Kidney (tissue), 14 donors: ENCODE results near the gene DHX16. TPM values are rescaled to one million over a fixed set of nuclear protein-coding genes. Genes with fewer than 3 reads are reported as not detected.
A peak's percentile ranks its signal among the peaks of the same experiment; 100 is the strongest.

ENCODE experiments used
- DNase-seq, 5 donors: peaks; one replicate each; pipeline ENCODE4 v3.0.0-alpha.2; 2013 to 2020
- FAIRE-seq: peaks from 2 replicates; lab custom pipeline; 2012; peaks lifted over from hg19 to GRCh38; lab: Jason Lieb, UNC
- H3K27ac ChIP-seq, 2 donors: one replicate each; pipeline ENCODE4 v1.7.0; 2013; ENCODE audit warnings: low read depth in 2 of 2, low read length in 2 of 2, inconsistent platforms in 1 of 2
- H3K27me3 ChIP-seq: one replicate; pipeline ENCODE4 v1.7.1; 2013; ENCODE audit warnings: low read length, inconsistent platforms; ENCODE audit not compliant: control insufficient read depth, insufficient read depth
- H3K36me3 ChIP-seq, 3 donors: one replicate each; pipeline versions ENCODE4 v1.7.0 to v1.7.1; 2013; ENCODE audit warnings: low read length in 3 of 3, control low read depth in 1 of 3, inconsistent platforms in 1 of 3; ENCODE audit not compliant: insufficient read depth in 3 of 3, control insufficient read depth in 2 of 3
- H3K4me1 ChIP-seq, 3 donors: one replicate each; pipeline versions ENCODE4 v1.7.0 to v1.7.1; 2013; ENCODE audit warnings: low read length in 3 of 3, inconsistent platforms in 1 of 3, low read depth in 1 of 3; ENCODE audit not compliant: control insufficient read depth in 2 of 3, insufficient read depth in 2 of 3
- H3K4me3 ChIP-seq, 3 donors: one replicate each; pipeline versions ENCODE4 v1.7.0 to v1.8.1; 2013; ENCODE audit warnings: low read length in 3 of 3, control low read depth in 1 of 3, inconsistent platforms in 1 of 3
- H3K9ac ChIP-seq, 3 donors: one replicate each; pipeline versions ENCODE4 v1.7.0 to v1.7.1; 2013; ENCODE audit warnings: low read length in 3 of 3, control low read depth in 1 of 3, inconsistent platforms in 1 of 3
- H3K9me3 ChIP-seq, 3 donors: one replicate each; pipeline versions ENCODE4 v1.7.0 to v1.7.1; 2013; ENCODE audit warnings: low read length in 3 of 3, control low read depth in 1 of 3, inconsistent platforms in 1 of 3; ENCODE audit not compliant: control insufficient read depth in 2 of 3, insufficient read depth in 1 of 3
- CTCF ChIP-seq: IDR thresholded peaks from 3 replicates; pipeline ENCODE4 v1.5.1; 2012; ENCODE audit warnings: mild to moderate bottlenecking, moderate library complexity, borderline replicate concordance; ENCODE audit not compliant: insufficient read depth; ENCODE audit errors: extremely low read depth
- intact Hi-C: fragments of 100-400 bp; cut with DNase I; formaldehyde crosslinking; loops from one replicate; pipeline ENCODE4 v1.11.1; 2022
- polyA plus RNA-seq: library from polyadenylated mRNA; stranded (reverse); fragments of 350-450 nt; fragmentation: Illumina TruSeq; extraction: RNeasy Lipid Tissue Mini Kit (QIAGEN cat#74804); gene quantifications from one replicate; pipeline ENCODE4 v1.2.3, GENCODE V29; 2014; ENCODE audit warnings: low read depth, low replicate concordance; ENCODE audit not compliant: insufficient read depth
- total RNA-seq: library from RNA; stranded (reverse); fragmentation: NEBNext Ultra II Directional; extraction: Animal tissue kit (Norgen Biotek cat#: 25700); gene quantifications from one replicate; pipeline ENCODE4 v1.2.1, GENCODE V29; 2021
- donor health status: control.
- donor health status: control.
- donor health status: control.
- donor health status: control.
- donor health status: control.
- donor health status: DM: yes; HTN: yes; CAD: no.
- donor health status: Normal renal cell carcinoma (clear cell type).

Gene DHX16
- total and polyA plus RNA-seq, 2 donors from 2014 or later = 26.7 to 30.5 TPM

DNA sequence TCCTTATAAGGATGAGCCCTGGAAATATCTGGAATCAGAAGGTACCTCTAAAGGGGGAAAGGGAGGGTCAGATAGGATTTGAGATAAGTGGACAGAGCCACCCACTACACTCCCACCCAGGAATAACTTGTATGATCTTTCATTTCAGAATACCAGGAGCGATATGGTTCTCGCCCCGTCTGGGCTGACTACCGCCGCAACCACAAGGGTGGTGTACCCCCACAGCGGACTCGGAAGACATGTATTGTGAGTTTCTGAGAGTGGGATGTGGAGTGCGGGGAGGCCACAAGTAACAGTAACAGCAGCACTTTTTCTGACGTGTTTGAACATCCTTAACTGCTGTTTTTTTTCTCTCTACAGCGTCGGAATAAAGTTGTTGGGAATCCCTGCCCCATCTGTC lies 53.2 kb downstream of the DHX16 start:
- H3K27me3 ChIP-seq = no peaks in the 10 kb centered on the region
- intact Hi-C loops = no loop called here
- no peak overlapping the region for H3K9ac ChIP-seq
- DNase-seq (no peak), FAIRE-seq (no peak)
- peaks cover 9 to 26% (median 19%) of the 10 kb centered on the region in 3 donors for H3K36me3 ChIP-seq
- H3K9me3 ChIP-seq = no peaks in the 10 kb centered on the region
- no peak overlapping the region for H3K27ac ChIP-seq
- no peak for TF ChIP-seq CTCF
- H3K4me3 ChIP-seq = no peak overlapping the region
- peaks cover 0 to 13% (median 9%) of the 10 kb centered on the region in 3 donors for H3K4me1 ChIP-seq

DNA sequence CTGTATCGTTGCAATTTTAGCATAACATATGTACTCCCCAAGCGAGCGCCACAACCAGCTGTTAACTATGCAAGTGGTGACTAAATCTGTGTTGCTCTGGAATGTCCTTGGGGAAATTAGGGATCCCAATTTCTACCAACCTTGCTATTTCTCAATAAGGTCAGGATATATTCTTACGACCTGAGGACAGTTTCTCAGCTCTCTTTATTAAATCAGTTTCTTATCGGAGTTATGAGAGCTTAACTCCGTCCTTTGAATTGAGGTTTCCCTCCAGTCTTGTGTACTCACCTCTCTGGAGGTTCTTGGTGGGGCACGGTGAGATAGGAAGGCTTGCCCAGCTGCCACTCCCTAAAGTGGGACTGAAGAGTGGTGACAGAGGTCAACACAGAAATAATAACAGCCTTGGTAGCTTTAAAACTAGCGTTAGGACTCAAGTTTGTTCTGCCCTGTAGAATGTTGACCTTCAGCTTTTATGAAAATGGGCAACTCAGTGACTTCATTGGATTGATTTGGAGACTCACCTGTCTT lies 54.5 kb downstream of the DHX16 start:
- H3K9me3 ChIP-seq = no peaks in the 10 kb centered on the region
- intact Hi-C loops = no loop called here
- FAIRE-seq (no peak), DNase-seq (no peak)
- H3K9ac ChIP-seq = peak overlapping the region; percentile 31 to 82 (median 79)
- TF ChIP-seq CTCF = no peak
- peak overlapping the region; percentile 94 to 98 for H3K27ac ChIP-seq
- H3K4me3 ChIP-seq = peak overlapping the region; percentile 86 to 96 (median 86)
- peaks cover 7 to 24% (median 13%) of the 10 kb centered on the region in 3 donors for H3K36me3 ChIP-seq
- no peaks in the 10 kb centered on the region for H3K27me3 ChIP-seq
- H3K4me1 ChIP-seq = peaks cover 1 to 21% (median 21%) of the 10 kb centered on the region in 3 donors

GRCh38 chr6:30617565-30618269 lies 55.1 kb downstream of the DHX16 start, which contains the start of gene MRPS18B:
Gene MRPS18B (plus strand): TSS chr6:30617840. CDS start chr6:30617866, 26 bp downstream.
- Histone ChIP-seq H3K36me3 (peaks cover 7 to 24% (median 9%) of the 10 kb centered on the region in 3 donors), H3K9ac (peak within 1 kb of the TSS; percentile 95 to 100 (median 96)), H3K4me3 (peak within 1 kb of the TSS; percentile 91 to 99 (median 95)), H3K4me1 (peaks cover 5 to 27% (median 26%) of the 10 kb centered on the region in 3 donors), H3K9me3 (no peaks in the 10 kb centered on the region), H3K27ac (peak within 1 kb of the TSS; percentile 98 to 99), H3K27me3 (no peaks in the 10 kb centered on the region)
- no peak for FAIRE-seq
- intact Hi-C loops = no loop called here
- TF ChIP-seq CTCF = no peak
- DNase-seq = peak; percentile 98 to 99 (median 99)
